Sigmoid colon (tissue), 4 donors: Measurements from ENCODE around the gene CDH22.

Source experiments
- EP300 ChIP-seq, 4 donors: sonication (generic); formaldehyde crosslinking; IDR thresholded peaks; one replicate each; pipeline ENCODE4 v1.6.1; 2017; ENCODE audit warnings: antibody characterized with exemption in 4 of 4
- POLR2A ChIP-seq, 2 donors: fragments of 450-650 bp; IDR thresholded peaks; one replicate each; pipeline ENCODE4 v1.6.1; 2016; ENCODE audit warnings: antibody characterized with exemption in 2 of 2, mild to moderate bottlenecking in 2 of 2, moderate library complexity in 2 of 2
- TF ChIP-seq, protein P1 (sequence below), 4 experiments: fragments of 450-650 bp in 3 of 4; fragments of 200-600 bp in 1 of 4; IDR thresholded peaks; one replicate each; pipeline ENCODE4 v1.5.1; 2016 to 2019; ENCODE audit warnings: antibody characterized with exemption in 4 of 4, mild to moderate bottlenecking in 3 of 4, moderate library complexity in 2 of 4

DNA sequence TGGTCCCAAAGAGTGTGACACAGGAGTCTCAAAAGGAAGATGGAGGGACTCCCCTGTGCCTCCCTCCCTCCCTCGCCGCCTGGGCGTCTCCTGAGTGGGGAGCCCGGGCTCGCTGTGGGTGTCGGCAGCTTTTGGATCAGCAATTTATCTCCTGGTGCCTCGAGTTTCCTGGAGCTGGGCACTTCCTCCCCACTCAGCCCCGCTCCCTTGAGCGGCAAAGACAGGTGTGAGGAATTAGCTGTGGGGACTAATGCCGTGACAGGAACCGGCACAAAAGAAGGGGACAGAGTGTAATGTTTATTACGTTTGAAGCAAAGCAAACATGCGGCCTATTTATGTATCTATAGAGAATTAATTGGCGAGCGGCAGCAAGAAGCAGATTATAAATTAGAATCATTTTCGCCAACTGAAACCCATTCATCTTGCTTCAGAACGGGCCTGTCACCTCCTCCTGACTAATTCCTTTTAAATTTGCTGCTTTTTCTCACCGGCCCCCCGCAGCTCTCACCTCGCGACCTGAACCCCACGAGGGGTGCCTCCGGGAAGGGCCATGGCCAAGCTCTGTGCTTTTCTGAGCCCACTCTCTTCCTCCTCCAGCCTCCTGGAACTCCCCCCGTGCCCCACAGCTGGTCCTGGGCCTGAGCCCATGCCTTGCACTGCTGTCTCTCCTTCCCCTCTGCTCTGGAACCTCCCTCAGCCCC is 8.8 kb upstream of the CDH22 start:
- TF ChIP-seq, protein P1, sequence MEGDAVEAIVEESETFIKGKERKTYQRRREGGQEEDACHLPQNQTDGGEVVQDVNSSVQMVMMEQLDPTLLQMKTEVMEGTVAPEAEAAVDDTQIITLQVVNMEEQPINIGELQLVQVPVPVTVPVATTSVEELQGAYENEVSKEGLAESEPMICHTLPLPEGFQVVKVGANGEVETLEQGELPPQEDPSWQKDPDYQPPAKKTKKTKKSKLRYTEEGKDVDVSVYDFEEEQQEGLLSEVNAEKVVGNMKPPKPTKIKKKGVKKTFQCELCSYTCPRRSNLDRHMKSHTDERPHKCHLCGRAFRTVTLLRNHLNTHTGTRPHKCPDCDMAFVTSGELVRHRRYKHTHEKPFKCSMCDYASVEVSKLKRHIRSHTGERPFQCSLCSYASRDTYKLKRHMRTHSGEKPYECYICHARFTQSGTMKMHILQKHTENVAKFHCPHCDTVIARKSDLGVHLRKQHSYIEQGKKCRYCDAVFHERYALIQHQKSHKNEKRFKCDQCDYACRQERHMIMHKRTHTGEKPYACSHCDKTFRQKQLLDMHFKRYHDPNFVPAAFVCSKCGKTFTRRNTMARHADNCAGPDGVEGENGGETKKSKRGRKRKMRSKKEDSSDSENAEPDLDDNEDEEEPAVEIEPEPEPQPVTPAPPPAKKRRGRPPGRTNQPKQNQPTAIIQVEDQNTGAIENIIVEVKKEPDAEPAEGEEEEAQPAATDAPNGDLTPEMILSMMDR (IDR thresholded peaks at IDR 0.05), result no peak
- TF ChIP-seq POLR2A (IDR thresholded peaks at IDR 0.05) (no peak), EP300 (IDR thresholded peaks at IDR 0.05) (no peak)
